ENCODE results near the gene UBAC2.
"Not testable (repeated sequence)": the region's sequence is repeated elsewhere in the genome, so short reads cannot be mapped to it uniquely, and the experiment has no call there.

The UBAC2 gene

DNA sequence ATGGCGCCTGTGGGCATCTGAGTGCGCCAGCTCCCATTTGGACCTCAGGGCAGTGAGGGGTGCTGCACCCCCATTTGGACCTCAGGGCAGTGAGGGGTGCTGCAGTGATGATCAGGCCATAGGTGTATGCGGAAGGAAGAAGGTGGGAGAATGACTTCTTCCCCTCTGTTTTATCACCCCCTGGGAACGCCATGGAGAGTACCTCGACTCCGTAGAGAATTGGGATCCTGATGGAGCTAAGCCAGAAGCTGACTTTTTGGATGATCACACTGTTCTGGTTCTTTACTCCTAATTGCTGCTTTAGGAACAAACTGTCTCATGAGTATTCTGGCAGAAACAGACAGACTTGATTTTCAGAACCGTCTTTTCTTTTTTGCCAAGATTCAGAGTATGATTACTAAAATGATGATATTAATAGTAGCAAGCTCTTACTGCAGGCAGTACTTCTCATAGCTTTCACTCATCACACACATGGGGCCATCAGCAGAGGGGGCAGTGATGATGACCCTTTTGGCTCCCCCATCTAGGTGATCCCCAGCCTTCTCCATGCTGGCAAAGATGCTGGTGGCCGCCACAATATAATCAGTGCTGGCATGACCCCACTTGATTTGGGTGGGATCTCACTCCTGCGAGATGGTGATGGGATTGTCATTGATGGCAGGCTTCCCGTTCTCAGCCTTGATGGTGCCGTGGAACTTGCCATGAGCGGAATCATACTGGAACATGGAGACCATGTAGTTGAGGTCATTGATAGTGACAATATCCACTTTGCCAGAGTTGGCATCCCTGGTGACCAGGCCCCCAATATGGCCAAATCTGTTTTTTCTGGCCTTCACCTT lies 10.3 kb upstream of the UBAC2 start:
- DNase-seq, result no peak

DNA sequence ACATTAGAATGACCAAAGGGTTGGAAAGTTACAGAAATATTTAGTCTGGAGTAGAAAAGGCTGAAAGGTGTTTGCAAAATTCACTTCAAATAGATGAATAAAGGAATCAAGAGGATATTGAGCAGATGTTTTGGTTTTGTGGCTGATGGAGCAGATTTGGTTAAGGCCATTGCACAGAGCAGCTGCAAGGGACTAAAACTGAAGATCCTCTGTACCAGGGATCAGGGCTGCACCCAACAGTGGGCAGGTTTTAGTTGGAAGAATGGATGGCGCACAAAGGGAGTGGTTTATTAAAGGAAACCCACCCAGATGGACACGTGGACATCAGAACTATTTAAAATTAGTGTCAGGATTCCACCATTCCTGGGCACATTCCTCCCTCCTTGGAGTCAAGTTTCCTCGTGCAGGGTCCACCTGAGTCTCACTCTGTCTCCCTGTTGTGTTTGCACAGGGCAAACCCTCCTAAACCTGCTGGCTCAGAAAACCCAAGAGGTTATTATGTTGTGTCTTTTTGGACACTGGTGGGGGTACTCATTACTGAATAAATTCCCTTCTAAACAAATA lies 9.2 kb upstream of the UBAC2 start:
- no peak for DNase-seq

DNA sequence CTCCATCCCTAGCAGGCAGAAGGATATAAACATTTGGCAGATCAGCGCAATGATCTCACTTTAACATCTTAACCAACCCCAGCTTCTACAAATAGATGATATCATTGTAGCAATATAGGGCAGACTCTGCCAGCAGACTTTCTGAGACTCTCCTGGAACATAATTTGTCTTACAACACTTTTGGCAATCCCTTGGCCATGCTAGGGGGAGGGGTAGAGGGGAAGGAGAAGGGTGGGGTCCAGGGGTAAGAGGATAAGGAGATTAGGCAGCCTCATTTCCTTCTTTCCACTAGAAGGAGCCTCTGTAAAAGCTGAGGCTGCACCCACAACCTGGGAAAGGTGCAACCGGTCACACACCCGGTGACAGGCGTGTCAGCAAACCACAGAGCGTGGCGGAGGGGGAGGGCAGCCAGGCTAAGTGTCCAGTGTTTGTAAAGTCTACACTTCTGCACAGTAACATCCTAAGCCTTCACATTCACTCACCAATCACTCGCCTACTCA lies 8.7 kb upstream of the UBAC2 start:
- DNase-seq, result no peak

DNA sequence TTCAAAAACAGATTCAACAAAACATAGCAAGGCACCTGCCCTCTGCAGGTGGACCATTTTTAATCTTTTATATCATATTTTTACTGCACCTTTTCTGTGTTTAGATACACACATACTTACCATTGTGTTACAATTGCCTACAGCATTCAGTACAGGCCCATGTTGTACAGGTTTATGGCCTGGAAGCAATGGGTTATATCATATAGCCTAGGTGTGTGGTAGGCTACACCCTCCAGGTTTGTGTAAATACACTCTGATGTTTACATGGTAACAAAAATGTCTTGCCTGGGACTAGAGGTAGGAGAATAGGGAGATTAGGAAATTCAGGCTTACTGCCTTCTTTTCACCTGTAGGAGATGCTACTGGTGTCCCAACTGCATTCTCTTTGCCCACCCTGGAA lies 8.2 kb upstream of the UBAC2 start:
- DNase-seq, result no peak

DNA sequence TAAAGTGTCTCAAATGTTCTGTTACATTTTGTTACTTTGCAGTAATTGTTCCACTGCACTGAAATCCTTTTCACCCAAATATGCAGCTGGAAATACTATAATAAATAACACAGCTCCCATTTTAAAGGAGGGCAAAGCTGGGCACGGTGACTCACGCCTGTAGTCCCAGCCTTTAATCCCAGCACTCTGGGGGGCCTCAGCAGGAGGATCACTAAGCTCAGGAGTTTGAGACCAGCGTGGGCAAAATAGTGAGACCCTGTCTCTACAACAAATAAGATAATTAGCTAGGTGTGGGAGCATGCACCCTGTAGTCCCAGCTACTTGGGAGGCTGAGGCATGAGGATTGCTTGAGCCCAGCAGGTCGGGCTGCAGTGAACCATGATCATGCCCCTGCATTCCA lies 7.5 kb upstream of the UBAC2 start:
- no peak for DNase-seq

DNA sequence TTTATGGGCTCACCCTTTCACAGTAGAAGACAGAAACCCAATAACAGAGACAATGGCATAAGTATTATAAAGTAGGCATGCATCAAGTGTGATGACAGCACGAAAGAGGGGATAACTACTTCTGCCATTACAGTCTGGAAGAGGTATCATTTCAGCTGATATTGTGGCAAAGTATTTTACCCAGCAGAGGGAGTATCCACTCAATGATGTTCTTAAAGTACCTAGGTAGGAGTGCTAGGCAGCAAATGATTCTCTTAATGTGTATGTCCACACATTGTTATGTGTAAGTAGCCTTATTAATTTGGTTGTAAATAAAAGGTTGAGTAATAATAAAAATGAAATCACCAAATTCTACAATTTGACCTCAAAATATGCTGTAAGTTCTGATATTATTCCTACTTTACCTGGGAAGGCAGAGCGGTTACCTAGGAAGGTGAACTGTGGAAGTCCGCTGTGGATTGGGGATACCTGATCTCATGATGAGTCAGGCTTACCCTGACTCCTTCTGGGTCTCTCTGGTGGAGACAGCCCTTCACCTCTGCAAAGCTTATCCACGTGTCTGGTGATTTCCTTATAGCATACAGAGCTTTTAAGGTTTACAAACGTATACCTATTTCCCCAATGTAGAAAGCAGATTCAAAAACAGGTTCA lies 4.1 kb upstream of the UBAC2 start:
- no peak for DNase-seq

DNA sequence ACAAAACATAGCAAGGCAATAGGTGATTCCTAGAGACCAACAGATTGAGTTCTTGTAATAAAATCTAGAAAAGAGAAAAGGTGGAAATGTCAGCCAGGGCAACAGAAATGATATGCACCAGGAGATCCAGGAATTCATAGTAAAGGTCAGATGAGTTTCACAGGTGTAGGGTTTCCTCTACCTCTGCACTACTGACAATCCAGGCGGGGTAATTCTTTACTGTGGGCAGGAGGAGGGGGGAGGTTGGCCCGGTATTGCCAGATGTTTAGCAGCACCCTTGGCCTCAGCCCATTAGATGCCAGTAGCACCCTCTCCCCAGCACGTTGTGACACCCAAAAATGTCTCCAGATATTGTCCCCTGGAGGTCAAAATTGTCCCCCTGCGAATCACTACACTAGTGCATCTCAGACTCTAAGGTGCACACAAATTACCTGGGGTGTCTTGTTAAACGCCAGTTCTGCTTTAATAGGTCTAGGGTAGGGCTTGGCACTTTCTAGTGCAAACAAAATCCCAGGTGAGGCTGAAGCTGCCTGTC lies 3.5 kb upstream of the UBAC2 start:
- DNase-seq, result no peak

DNA sequence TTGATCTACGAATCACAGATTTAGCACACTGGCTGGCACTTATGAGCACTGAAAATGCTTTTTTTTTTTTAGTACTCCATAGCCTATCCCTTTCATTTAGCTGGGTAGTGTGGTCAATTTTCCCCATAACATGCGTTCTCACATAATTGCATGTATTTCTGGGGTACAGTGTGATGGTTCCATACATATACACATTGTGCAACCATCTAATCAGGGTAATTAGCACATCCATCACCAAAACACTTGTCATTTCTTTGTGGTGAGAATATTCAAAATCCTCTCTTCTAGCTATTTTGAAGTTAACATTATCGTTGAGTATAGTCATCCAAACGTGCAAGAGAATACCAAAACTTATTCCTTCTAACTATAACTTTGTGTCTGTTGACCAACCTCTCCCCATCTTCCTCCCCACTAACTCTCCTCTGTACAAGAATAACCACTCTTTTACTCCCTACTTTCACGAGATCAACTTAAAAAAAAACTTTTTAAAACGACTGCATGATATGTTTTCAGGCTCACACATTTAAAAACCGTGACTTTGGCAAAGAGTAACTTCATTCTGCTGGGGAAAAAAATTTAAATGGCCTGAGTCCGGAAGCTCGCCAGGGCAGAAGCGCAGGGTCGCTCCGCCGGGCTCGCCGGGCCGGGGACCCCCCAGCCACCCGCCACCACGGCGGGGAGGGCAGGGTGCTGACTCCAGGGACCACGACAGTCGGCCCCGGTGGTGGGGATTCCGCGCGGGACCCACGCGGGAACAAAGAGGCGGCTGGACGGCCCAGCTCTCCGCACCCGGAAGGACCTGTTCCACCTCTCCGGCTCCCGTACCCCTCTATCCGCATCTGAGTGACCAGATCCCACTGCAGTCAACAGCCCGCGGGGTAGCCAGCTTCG lies 868 bp upstream of the UBAC2 start:
- DNase-seq, result no peak

DNA sequence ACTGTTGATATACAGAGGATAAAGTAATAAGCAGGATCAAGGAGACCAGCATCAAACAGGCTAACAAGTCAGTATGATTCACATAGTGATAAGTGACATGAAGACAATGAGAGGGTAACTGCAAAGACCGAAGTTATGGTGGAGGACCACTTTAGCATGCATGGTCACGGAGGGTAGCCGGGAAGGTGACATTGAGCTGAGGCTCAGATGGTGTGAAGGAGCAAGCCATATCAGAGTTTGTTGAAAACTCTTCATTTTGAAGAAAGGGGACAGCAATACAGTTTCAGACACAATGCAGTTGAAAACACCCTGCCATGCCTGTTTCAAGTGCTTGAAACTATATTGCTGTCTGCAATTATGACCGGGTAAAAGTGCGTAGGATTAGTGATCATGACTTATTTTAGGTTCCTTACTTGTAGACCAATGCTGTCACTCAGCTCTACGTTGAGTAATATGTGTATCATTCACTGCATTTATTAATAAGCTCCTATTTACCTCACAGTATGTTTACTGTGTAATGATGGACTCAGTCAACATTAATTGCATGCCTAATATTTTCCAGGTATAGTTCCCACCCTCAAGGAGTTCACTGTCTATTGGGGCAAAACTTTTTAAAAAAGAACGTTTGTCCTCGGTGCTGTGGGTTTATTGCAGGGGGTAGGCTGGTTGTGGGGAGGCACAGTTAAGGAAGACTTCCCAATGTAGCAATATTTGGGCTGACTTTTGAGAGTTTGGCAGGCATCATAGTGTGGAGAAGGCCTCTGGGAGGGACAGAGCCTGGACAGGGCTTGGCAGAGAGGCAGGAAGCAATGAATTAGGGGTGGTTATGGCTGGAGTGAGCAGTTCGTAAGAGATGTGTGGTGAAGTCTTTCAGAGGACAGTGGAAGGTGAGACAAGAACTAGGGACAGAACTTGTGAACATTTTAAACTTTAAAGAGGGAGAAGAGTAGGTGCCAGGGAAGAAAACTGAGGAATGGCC lies 3.2 kb downstream of the UBAC2 start:
- DNase-seq, result peak; percentile 43

DNA sequence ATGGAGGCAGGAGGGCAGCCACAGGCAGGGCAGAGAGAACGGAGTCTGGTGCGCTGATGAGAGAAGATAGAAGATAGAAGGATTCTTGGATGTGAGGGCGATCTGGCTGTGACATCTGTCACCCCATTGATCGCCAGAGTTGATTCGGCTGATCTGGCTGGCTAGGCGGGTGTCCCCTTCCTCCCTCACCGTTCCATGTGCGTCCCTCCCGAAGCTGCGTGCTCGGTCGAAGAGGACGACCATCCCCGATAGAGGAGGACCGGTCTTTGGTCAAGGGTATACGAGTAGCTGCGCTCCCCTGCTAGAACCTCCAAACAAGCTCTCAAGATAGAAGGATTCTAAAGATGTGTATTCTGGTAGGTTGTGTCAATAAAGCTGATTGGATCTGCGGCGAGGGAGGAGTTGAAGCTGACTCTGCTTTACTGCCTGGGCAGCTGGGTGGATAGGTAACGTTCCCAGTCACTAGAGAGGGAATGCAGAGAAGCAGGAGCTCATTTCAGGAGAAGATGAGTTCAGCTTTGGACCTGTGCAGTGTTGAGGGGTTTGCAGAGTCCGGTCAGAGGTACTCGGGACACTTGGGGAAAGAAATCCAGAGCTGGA lies 5.1 kb downstream of the UBAC2 start:
- no peak for DNase-seq

DNA sequence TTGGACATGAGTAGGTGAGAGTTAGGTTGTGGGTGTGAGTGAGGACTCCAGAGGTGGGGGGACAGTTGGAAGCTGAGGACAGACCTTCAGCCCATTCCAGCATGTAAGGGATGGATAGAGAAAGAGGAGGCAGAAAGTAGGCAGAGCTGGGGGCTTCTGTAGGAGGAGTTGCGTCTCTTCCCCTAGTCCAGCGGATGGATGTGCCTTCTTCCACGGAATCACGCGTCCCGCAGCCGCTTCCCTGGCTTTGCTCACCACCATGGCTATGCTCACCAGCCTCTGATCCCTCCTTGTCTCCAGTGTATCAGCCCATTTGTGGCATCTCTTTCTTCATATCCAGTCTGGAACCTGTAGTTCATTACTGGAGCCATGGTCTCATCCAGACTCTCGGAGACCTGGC lies 5.6 kb downstream of the UBAC2 start:
- DNase-seq, result no peak

DNA sequence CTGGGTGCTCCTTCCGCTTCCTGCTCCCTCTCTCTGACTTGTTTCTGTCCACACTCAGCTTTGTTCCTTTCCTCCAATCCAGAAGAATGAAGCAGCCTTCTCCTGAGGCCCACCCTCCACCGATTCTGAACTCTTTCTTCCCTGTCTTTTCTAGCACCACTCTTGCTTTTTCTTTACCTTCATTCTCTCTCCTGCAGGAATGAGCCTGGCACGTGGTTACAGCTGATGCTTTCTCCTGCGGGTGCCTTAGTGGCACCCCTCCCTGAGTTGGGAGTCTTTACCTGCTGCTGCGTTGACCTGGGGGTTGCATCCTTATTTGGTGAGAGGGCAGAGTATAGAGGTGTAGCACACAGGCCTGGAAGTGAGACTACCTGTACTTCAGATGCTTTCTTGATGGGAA lies 6.2 kb downstream of the UBAC2 start:
- DNase-seq, result no peak

DNA sequence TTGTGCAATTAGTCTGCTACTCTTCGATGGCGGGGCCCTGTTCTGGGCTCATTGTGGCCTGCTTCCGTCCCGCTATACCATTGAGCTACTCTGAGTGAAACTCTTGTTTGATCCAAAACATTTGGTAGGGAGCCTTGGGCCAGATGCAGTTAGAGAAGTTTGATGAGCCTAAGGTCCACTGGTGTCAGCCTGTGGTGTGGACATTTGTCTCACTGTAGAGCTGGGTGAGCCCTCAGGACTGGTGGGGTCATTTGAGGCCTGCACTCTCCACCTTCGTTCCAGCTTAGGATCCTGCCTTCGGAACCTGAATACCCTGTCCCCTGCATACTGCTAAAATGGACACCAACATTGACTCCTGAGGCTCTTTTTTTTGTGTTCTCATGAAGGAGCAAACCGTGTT lies 6.9 kb downstream of the UBAC2 start:
- DNase-seq, result no peak

DNA sequence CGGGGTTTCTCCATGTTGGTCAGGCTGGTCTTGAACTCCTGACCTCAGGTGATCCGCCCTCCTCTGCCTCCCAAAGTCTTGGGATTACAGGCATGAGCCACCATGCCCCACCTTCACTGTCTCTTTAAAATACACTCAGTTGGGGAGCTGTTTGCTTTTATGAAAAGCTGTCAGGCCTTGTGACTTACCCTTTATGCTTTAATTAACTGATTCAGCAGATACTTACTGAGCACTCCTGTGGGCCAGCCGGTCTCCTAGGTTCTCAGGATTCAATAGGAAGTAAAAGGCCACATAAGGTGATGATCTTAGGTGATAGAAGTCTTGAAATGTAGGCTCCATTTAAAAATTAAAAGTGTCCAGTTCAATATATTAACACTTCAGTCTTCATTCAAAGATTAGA lies 7.5 kb downstream of the UBAC2 start:
- DNase-seq, result no peak

DNA sequence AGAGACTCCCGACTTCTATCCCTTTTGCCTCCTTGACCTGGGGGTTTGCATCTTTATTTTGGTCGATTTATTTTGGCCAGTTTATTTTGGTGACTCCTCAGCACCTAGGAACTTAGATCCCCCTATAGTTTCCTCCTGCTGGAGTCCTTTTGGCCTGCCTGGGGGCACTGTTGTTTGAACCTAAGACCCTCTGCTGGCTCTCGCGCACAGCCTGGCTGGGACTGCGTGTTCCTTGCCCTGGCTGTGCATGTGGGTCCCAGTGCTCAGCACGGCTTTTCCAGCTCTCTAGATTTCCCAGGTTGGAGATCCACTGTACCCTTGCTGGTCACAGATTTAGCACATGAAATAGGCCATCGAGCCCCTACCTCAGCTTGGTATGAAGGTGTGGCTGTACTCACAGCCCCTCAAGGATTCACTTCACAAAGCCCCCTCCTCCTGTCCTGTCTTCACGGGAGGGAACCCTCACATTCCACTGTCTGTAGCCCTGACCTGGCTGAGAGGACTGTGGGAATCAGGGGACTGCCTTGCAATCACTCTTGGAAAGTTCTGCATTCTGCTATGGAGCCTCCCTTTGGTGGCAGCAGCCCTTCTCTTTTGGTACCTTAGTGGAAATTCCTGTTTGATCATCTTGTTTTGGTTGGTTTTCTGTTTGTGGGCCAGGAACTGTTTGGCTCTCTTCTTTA lies 8.3 kb downstream of the UBAC2 start:
- DNase-seq, result no peak

DNA sequence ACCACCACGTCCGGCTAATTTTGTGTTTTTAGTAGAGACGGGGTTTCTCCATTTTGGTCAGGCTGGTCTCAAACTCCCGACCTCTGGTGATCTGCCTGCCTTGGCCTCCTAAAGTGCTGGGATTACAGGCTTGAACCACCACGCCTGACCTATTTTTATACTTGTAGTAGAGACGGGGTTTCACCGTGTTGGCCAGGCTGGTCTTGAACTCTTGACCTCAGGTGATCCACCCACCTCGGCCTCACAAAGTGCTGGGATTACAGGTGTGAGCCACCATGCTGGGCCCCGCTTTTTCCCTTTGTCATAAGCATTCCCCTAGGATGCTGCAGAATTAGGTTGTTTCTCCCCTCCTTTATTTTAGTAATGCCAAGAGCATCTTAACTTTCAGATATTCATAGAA lies 10.0 kb downstream of the UBAC2 start:
- DNase-seq, result not testable (repeated sequence)

DNA sequence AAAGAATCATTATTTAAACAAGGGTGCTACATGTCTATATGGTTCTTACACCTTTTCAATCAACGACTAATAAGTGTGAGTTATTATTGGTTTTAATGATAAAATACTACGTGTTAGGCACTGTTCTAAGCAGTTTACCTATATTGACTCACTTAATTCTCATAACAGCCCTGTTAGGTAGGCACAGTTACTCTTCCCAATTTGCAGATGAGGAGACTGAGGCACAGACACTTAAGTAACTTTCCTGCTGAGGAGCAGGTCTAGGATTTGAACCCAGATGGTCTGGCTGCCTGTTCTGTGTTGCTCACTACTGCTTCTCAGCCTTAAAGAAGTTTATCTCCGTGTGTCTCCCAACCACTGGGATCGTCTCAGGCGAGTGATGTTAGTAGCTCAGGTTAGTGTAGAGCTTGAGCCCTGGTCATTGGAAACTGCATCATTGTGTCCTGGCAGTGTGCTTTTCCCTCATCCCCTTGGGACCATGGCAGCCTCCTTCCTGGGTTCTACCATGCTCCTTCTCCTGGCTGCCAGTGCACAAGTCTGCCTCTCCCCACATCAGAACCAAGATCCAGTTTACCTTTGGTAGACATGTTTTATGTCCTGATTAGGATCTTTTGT lies 10.9 kb downstream of the UBAC2 start:
- DNase-seq, result peak; percentile 48

DNA sequence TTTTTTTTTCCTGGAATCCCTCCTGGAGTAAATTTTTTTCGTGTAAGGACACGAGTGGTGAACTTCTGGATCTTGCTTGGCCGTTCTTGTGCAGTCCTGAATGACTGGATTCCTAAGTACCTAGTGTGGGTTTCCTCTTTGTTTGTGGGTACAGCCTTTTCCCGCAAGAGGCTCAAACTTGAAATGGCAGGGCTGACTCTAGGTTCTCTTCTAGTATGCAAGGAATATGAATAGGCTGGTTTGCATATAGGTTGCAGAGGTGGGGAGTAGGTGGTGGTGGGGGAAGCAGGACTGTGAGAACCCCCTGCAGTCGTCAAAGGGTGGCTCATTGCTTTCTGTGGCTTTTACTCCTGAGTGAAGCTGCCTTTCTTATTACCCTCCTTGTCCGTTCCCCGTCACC lies 13.6 kb downstream of the UBAC2 start:
- peak; percentile 72 for DNase-seq

DNA sequence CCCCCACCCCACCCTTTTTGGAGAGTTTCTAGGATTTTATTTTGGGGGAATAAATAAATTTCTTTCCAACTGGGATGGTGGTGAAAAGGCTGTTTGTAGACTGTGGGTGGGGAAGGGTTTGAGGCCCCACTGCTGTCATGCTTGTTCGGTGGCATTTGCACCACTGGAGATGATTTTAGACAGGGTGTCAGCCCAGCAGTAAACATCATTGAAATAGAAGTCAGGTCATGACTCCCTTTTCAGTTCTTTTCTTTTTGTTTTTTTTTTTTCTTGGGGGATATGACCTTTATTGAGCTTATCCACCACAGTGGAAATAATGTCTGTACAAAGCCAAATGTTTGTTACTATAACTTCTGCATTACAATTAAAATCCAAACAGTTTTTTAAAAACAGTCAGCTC lies 14.1 kb downstream of the UBAC2 start:
- DNase-seq, result peak; percentile 52

Data from activated CD8-positive, alpha-beta memory T cell treated with anti-CD3 and anti-CD28 coated beads, Interleukin-2, amount 50 U/mL, for 48 hours (primary cell).